ENCODE measurements around the gene KIZ.

KIZ gene

DNA sequence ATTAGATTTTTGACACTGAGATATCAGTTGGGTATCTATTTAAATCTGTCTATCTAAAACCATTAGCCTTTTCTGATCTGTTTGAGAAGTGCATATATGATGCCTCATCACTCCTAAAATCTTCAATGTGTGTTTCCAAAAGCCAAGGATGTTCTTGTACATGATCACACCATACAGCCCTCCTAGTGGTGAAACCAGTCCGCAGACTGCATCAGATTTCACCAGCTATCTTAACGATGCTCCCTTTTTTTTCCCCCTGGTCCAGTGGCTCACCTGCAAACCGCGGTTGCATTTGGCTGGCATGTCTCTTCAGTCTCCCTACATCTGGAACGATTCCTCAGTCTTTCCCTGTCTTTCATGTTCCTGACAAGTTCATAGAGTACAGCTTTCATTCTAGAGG lies 4.0 kb downstream of the KIZ start:
- peaks cover 7% of the 10 kb centered on the region for H3K4me1 ChIP-seq (ENCODE audit: control insufficient read depth, insufficient read depth, low read length)
- H3K9me3 ChIP-seq (ENCODE audit: control insufficient read depth, low read length): no peaks in the 10 kb centered on the region
- H3K36me3 ChIP-seq (ENCODE audit: control insufficient read depth, insufficient read depth, low read length): no peaks in the 10 kb centered on the region
- H3K27me3 ChIP-seq (ENCODE audit: control insufficient read depth, insufficient read depth, low read length): no peaks in the 10 kb centered on the region
- H3K4me3 ChIP-seq (ENCODE audit: low read length): no peak overlapping the region
- H3K9ac ChIP-seq (ENCODE audit: low read length): no peak overlapping the region

DNA sequence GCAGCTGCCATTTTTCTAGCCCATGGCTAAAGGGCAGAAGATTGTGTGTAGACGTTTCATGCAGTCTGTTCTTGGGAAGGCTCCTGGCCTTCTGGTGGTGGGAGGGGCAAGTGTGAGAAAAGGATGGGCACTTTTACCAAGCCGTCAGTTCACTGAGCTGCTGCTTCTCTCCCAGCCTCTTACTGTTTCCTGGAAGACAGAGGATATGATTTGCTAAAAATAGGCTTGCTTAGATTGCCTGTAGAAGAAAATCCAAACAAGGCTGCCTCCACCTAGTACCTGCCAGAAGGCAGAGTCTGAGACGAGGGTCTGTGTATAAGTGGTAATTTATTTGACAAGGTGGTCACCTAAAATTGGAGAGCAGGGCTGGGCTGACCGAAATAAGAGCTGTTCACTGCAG lies 7.5 kb downstream of the KIZ start:
- H3K4me3 ChIP-seq (ENCODE audit: low read length): no peak overlapping the region
- H3K9me3 ChIP-seq (ENCODE audit: control insufficient read depth, low read length): no peaks in the 10 kb centered on the region
- H3K36me3 ChIP-seq (ENCODE audit: control insufficient read depth, insufficient read depth, low read length): no peaks in the 10 kb centered on the region
- no peak overlapping the region for H3K9ac ChIP-seq (ENCODE audit: low read length)
- no peaks in the 10 kb centered on the region for H3K27me3 ChIP-seq (ENCODE audit: control insufficient read depth, insufficient read depth, low read length)
- no peaks in the 10 kb centered on the region for H3K4me1 ChIP-seq (ENCODE audit: control insufficient read depth, insufficient read depth, low read length)

DNA sequence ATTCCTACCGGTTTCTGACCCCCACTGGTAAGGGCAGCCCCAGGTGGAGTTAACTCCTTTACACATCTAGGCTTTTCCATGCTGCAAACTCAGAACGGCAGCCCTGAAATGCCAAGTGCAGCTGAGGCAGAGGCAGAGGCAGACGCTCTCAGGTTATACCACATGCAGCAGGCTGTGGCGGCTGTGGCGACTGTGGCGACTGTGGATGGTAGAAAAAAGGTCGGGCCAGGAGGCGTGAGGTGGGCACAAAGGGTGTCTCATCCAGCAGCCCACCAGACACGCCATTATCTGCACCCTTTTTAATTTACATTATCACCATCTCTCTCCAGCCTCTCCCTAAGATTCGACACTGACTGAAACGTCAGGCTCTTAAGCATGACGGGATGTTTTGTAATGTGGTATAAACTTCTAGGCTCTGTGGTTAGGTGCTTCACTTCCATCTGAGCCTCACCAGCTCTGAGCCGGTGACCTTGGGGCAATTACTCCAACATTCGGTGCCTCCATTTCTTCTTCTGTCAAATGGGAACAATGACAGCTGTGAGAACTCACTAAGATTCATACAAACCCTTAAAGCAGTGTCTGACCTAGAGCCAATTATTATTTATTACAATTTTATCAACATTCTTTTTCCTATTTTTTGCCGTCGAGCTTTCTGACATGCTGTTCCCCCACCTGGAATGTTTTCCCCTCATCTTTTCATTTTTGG lies 8.2 kb downstream of the KIZ start:
- Histone ChIP-seq H3K4me3 (ENCODE audit: low read length) (no peak overlapping the region), H3K4me1 (ENCODE audit: control insufficient read depth, insufficient read depth, low read length) (no peaks in the 10 kb centered on the region), H3K36me3 (ENCODE audit: control insufficient read depth, insufficient read depth, low read length) (no peaks in the 10 kb centered on the region), H3K9me3 (ENCODE audit: control insufficient read depth, low read length) (no peaks in the 10 kb centered on the region), H3K27me3 (ENCODE audit: control insufficient read depth, insufficient read depth, low read length) (no peaks in the 10 kb centered on the region), H3K9ac (ENCODE audit: low read length) (no peak overlapping the region)

DNA sequence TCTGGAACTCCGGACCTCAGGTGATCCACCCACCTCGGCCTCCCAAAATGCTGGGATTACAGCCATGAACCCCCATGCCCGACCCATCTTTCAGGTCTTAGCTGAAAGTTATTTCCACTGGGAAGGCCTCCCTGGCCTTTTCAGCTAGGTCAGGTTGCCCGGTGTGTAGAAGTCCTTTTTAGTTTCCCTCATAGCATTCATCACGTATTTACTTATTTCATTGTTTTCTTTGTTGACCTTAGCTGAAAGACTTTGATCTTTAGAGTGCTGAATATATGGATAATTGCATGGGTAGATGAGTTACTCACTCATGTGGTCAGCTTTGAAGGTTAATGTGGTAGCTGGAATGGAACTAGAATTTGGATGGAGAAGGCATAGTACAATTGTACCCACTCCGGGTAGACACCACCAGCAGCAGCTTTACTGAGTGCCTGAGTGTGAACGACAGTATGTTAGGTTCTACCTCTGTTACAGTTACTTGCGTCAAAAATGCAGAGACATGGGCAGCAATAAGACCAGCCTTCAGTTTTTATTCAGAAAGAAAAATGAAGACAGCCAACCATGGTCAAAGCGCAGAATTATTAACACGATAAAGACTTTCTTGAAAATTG lies 9.1 kb downstream of the KIZ start:
- Histone ChIP-seq H3K36me3 (ENCODE audit: control insufficient read depth, insufficient read depth, low read length) (no peaks in the 10 kb centered on the region), H3K9me3 (ENCODE audit: control insufficient read depth, low read length) (no peaks in the 10 kb centered on the region), H3K4me3 (ENCODE audit: low read length) (no peak overlapping the region), H3K9ac (ENCODE audit: low read length) (no peak overlapping the region), H3K4me1 (ENCODE audit: control insufficient read depth, insufficient read depth, low read length) (no peaks in the 10 kb centered on the region), H3K27me3 (ENCODE audit: control insufficient read depth, insufficient read depth, low read length) (no peaks in the 10 kb centered on the region)

DNA sequence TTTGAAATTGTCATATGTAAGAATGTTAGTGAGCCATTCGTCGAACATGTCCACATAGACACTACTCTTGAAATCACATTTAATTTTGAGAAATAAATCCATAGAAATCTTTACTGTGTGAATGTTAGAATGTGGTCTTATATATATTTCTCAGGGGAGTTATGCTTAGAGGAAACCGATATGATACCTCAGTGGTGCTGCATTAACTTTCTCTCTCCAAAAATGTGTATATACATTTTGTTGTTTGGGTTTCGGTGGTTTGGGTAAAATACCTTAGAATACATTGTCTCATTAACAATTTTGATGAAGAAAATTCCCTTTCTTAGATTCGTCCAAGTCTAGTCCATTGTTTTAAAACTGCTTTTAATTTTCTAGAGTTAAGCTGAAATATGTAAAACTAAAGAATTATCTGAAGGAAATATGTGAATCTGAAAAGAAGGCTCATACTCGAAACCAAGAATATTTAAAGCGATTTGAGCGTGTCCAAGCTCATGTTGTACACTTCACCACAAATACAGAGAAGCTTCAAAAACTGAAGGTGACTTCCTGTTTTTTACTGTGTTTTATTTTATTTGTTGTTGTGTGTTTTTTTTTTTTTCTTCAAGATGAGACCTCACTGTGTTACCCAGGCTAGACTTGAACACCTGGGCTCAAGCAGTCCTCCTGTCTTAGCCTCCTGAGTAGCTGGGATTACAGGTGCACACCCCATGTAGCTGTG lies 10.3 kb downstream of the KIZ start:
- Histone ChIP-seq H3K9ac (ENCODE audit: low read length) (no peak overlapping the region), H3K27me3 (ENCODE audit: control insufficient read depth, insufficient read depth, low read length) (no peaks in the 10 kb centered on the region), H3K4me1 (ENCODE audit: control insufficient read depth, insufficient read depth, low read length) (no peaks in the 10 kb centered on the region), H3K36me3 (ENCODE audit: control insufficient read depth, insufficient read depth, low read length) (no peaks in the 10 kb centered on the region), H3K4me3 (ENCODE audit: low read length) (no peak overlapping the region), H3K9me3 (ENCODE audit: control insufficient read depth, low read length) (no peaks in the 10 kb centered on the region)

DNA sequence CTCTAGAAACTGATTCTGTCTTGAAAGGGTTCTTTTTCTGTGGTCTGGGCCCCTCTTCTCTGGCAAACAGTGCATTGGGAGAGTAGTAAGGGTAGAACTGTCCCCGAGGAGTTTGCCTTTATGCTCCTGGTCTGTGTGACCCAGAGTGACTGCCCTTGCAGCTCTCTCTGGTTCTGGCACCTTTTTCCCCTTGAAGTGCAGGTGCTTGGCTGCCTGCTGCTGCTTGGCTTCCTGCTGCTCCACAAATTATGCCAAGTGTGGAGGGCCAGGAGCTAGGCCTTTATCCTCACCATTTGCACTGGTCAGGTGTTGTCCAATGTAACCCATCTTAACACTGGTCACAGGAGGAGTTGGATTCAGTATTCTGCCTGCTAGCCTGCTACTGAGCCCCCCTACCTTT lies 11.2 kb downstream of the KIZ start:
- no peaks in the 10 kb centered on the region for H3K27me3 ChIP-seq (ENCODE audit: control insufficient read depth, insufficient read depth, low read length)
- H3K9me3 ChIP-seq (ENCODE audit: control insufficient read depth, low read length): no peaks in the 10 kb centered on the region
- H3K4me3 ChIP-seq (ENCODE audit: low read length): no peak overlapping the region
- H3K4me1 ChIP-seq (ENCODE audit: control insufficient read depth, insufficient read depth, low read length): no peaks in the 10 kb centered on the region
- H3K36me3 ChIP-seq (ENCODE audit: control insufficient read depth, insufficient read depth, low read length): no peaks in the 10 kb centered on the region
- H3K9ac ChIP-seq (ENCODE audit: low read length): no peak overlapping the region

DNA sequence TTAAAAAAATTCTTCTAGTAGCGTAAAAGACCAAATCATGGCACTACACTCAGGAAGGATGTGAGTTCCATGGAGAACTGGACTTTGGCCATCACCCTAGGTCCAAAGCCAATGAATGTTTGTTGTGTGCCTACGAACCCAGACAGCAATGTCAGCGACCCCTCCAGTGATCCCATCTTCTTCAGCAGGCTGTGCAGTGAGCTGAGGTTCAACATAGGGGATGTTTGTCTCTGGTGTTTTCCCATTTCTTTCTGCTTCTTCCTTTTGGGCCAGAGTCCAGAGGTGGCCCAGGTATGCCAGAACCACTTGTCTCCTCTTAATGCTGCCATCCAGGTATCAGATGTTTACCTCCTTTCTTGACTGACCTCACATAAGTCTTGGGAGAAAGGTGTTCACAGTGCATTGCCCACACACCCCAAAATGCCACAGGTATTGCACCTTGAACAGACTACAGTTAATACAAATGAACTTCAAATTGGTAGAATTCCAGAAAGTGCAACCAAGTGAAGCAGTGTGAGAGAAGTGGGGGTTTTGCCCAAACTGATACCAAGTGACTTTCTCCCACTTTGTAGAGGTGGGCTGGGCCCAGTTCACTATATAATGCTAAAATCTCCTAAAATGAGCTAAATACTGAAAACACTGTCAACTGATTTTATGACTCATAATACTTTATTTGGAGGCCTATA lies 14.1 kb downstream of the KIZ start:
- Histone ChIP-seq H3K9ac (ENCODE audit: low read length) (no peak overlapping the region), H3K36me3 (ENCODE audit: control insufficient read depth, insufficient read depth, low read length) (no peaks in the 10 kb centered on the region), H3K4me3 (ENCODE audit: low read length) (no peak overlapping the region), H3K9me3 (ENCODE audit: control insufficient read depth, low read length) (no peaks in the 10 kb centered on the region), H3K27me3 (ENCODE audit: control insufficient read depth, insufficient read depth, low read length) (no peaks in the 10 kb centered on the region), H3K4me1 (ENCODE audit: control insufficient read depth, insufficient read depth, low read length) (no peaks in the 10 kb centered on the region)

DNA sequence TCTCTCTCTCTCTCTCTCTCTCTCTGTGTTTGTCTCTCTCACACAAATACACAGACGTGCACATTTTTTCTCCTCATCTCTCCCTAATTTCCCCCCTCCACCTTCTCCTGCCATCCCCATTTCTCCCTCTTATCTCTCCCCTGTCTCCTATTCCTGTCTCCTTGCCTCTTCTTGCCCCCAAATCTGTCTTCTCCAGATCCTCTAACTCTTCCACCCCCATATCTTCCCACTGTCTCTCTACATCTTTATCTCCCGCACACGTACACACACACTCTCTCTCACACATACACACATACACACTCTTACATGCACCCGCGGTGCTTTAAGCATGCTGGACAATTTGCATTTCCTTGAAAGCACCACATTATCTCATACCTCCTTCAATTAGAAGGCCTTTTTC lies 15.9 kb downstream of the KIZ start:
- no peaks in the 10 kb centered on the region for H3K4me1 ChIP-seq (ENCODE audit: control insufficient read depth, insufficient read depth, low read length)
- H3K36me3 ChIP-seq (ENCODE audit: control insufficient read depth, insufficient read depth, low read length): no peaks in the 10 kb centered on the region
- H3K4me3 ChIP-seq (ENCODE audit: low read length): no peak overlapping the region
- H3K27me3 ChIP-seq (ENCODE audit: control insufficient read depth, insufficient read depth, low read length): no peaks in the 10 kb centered on the region
- no peak overlapping the region for H3K9ac ChIP-seq (ENCODE audit: low read length)
- no peaks in the 10 kb centered on the region for H3K9me3 ChIP-seq (ENCODE audit: control insufficient read depth, low read length)

DNA sequence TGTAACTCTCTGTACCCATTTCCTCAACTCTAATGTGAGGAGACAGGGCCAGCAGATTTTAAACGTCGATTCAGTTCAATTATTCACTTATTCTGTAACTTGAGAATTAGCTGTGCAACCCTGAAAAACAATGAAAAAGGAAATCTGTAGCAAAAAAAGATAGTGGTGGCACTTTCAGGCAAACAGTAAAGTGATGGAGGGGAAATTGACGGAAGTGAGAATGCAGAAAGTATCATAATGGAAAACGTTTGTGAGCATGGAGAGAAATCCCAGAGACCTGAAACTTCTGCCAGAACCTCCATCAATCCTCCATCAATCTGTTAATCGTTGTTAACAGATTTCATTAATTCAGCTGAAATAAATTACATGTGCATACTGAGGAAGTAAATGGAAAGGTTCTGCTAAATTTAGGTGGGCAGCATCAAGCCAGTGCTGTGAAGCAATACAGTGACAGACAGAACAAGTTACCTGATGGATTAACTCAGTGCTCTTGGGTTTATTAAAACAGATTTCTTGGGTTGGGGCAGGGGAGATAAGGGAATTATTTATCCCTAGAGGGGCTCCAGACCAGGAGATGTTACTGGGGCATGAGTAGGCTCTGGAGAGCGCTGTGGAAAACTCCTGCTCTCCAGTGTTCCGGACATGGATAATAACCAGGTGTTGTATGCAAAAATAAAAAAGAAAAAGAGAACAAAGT lies 17.5 kb downstream of the KIZ start:
- H3K9ac ChIP-seq (ENCODE audit: low read length): no peak overlapping the region
- H3K4me3 ChIP-seq (ENCODE audit: low read length): no peak overlapping the region
- no peaks in the 10 kb centered on the region for H3K4me1 ChIP-seq (ENCODE audit: control insufficient read depth, insufficient read depth, low read length)
- H3K36me3 ChIP-seq (ENCODE audit: control insufficient read depth, insufficient read depth, low read length): no peaks in the 10 kb centered on the region
- H3K27me3 ChIP-seq (ENCODE audit: control insufficient read depth, insufficient read depth, low read length): no peaks in the 10 kb centered on the region
- no peaks in the 10 kb centered on the region for H3K9me3 ChIP-seq (ENCODE audit: control insufficient read depth, low read length)

DNA sequence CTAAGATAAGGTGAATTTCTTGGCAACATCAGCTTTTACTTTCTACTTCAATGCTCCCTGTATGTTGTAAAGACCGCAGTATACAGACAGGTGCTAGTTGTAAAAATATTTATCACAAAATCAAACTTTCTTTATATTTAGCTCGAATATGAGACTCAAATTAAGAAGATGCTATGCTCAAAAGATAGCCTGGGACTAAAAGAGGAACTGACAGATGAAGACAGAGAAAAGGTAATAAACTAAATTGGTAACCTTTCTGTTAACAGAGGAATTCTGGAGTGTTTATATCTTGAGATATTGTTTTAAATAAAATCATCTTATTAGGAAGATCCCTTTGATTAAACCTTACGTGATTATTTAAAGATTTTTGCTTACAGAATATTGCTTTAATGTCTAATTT lies 19.5 kb downstream of the KIZ start:
- H3K27me3 ChIP-seq (ENCODE audit: control insufficient read depth, insufficient read depth, low read length): no peaks in the 10 kb centered on the region
- no peak overlapping the region for H3K4me3 ChIP-seq (ENCODE audit: low read length)
- no peak overlapping the region for H3K9ac ChIP-seq (ENCODE audit: low read length)
- H3K4me1 ChIP-seq (ENCODE audit: control insufficient read depth, insufficient read depth, low read length): no peaks in the 10 kb centered on the region
- no peaks in the 10 kb centered on the region for H3K36me3 ChIP-seq (ENCODE audit: control insufficient read depth, insufficient read depth, low read length)
- H3K9me3 ChIP-seq (ENCODE audit: control insufficient read depth, low read length): no peaks in the 10 kb centered on the region

DNA sequence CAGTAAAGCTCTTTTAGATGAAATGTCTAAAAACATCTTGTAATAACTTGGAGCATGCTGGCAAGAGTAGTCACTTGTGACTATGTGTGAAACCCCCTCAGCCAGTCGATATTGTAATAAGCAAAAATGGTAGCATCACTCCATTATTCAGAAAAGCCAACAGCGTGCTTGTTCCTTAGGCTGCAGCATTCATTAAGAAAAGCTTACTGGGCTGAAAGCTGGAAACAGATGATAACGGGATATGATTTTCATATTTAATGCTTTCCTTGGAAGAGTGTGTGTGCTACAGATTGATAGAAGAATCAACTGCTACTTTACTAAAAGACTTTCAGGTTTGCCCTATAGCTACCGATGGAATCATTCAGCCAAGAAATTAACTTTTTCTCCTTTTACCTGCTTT lies 20.3 kb downstream of the KIZ start:
- Histone ChIP-seq H3K4me3 (ENCODE audit: low read length) (no peak overlapping the region), H3K27me3 (ENCODE audit: control insufficient read depth, insufficient read depth, low read length) (no peaks in the 10 kb centered on the region), H3K36me3 (ENCODE audit: control insufficient read depth, insufficient read depth, low read length) (no peaks in the 10 kb centered on the region), H3K4me1 (ENCODE audit: control insufficient read depth, insufficient read depth, low read length) (no peaks in the 10 kb centered on the region), H3K9me3 (ENCODE audit: control insufficient read depth, low read length) (no peaks in the 10 kb centered on the region), H3K9ac (ENCODE audit: low read length) (no peak overlapping the region)

Data from mucosa of stomach (tissue), 1 donor.